HG03457 (cell line): Measurements from ENCODE around the gene DUSP3.
"Not testable (repeated sequence)": the region's sequence is repeated elsewhere in the genome, so short reads cannot be mapped to it uniquely, and the experiment has no call there.

Experiments used
- ATAC-seq: cut with Tn5 transposase; IDR thresholded peaks from one replicate; pipeline ENCODE4 v1.9.1; 2021; ENCODE audit warnings: moderate number of reproducible peaks; ENCODE audit not compliant: unreplicated experiment

Gene DUSP3

DNA sequence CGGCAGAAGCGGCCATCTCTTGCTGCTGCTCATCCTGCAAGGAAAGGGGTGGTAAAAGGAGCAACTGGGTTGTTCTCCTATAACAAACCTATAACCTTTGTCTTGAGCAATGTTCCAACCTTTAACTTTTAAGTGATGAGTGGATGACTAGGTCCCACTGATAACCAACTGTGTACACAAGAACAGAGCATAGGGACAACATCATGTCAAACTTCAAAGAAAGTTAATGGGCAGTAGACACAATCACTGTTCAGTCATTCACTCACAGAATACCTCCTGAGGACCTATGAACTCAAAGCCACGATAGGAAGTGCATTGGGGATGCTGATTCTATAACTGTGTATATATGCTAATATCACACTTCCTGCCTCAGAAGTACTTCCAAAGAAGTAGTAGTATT, 23.1 kb upstream of the DUSP3 start:
- ATAC-seq = no peak

DNA sequence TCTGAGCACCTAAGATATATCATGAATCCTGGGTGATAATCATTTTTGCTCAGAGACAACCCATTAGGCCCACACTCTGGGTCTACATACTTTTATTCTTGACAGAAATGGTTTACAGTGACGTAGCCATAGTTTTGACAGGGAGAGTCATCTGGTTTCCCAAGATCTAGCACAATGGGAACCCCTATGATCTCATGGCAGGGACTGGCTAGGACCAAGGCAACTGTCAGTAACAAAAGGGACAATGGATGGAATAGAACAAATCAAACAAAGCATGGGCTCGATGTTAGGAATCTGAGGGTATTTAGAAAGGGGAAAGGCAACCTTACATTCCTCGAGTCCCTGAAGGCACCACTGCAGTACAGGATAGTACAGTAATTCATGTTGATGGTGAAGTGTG, 22.0 kb upstream of the DUSP3 start:
- no peak for ATAC-seq

GRCh38 chr17:43799047-43799446, 20.3 kb upstream of the DUSP3 start:
- ATAC-seq = no peak

DNA sequence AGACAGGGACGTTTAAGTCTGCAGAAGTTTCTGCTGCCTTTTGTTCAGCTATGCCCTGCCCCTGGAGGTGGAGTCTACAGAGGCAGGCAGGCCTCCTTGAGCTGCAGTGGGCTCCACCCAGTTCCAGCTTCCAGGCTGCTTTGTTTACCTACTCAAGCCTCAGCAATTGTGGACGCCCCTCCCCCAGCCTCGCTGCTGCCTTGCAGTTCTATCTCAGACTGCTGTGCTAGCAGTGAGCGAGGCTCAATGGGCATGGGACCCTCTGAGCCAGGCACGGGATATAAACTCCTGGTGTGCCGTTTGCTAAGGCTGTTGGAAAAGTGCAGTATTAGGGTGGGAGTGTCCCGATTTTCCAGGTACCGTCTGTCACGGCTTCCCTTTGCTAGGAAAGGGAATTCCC, 19.2 kb upstream of the DUSP3 start:
- not testable (repeated sequence) for ATAC-seq

GRCh38 chr17:43792668-43793067, 13.9 kb upstream of the DUSP3 start:
- not testable (repeated sequence) for ATAC-seq

- no peak for ATAC-seq
Measured at GRCh38 chr17:43791589-43791988, 12.8 kb upstream of the DUSP3 start.

- ATAC-seq = no peak
Measured at GRCh38 chr17:43790311-43790940, 11.6 kb upstream of the DUSP3 start.

DNA sequence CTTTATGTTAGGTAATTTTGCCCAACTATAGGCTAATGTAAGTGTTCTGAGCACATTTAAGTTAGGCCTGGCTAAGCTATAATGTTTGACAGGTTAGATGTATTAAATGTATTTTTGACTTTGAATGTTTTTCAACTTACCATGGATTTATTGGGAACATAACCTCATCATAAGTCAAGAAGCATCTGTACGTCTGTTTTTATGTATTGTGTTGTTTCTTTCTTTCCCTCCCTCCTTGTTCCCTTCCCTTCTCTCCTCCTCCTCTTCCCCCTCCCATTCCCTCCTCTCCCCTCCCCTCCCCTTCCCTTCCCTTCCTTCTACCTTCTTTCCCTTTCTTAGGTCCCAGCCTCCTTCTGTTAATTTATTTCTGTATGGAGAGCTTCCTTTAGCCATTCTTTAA, 10.7 kb upstream of the DUSP3 start:
- ATAC-seq = no peak

DNA sequence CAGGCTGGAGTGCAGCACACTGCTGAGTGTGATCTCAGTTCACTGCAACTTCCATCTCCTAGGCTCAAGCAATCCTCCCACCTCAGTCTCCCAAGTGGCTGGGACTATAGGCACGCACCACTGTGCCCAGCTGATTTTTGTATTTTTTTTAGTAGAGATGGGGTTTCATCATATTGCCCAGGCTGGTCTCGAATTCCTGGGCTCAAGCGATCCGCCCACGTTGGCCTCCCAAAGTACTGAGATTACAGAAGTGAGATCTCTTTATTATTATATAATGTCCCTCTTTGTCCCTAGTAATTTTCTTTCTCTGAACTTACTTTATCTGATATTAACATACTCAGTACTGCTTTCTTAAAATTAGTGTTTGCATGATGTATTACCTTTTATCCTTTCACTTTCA, 9.8 kb upstream of the DUSP3 start:
- no peak for ATAC-seq

- ATAC-seq = no peak
Measured at GRCh38 chr17:43787728-43788127, 9.0 kb upstream of the DUSP3 start.

DNA sequence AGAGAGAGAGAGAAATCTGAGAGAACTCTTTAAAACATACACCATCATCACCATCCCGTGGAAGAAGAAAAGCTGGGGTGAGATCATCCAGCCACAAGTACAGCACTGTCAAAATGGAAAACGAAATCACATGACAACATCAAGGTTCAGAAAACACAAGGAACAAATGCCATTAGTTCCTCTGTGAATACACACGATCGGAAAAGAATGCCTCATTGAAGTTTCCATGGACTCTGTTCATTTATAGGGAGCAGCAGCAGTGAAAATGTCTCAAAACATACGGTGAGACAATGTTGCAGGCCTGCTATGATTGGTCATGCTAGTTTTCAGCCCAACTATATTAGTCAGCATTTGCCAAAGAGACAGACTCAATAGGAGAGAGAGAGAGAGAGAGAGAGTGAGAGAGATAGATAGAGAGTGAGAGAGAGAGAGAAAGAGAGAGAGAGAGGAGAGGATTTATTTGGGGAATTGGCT, 5.9 kb upstream of the DUSP3 start:
- ATAC-seq = no peak

DNA sequence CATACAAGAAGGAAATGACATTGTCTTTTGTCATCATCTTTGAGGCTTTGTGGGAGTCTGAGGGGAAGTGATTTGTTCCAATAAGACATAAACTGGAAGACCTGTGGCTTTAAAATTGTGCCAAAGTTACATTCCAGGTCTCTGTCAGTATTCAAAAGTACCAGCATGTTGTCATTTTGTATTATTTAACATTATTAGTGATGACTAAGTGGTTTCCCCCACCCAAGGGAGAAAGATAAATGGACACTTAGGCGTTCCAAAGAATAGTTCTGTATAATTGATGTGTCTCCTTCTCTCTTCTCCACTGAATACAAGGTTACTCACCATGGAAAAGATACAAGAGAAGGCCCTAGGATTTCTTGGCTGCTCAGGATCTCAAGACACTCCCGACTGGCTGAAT, 5.3 kb upstream of the DUSP3 start:
- ATAC-seq = no peak

DNA sequence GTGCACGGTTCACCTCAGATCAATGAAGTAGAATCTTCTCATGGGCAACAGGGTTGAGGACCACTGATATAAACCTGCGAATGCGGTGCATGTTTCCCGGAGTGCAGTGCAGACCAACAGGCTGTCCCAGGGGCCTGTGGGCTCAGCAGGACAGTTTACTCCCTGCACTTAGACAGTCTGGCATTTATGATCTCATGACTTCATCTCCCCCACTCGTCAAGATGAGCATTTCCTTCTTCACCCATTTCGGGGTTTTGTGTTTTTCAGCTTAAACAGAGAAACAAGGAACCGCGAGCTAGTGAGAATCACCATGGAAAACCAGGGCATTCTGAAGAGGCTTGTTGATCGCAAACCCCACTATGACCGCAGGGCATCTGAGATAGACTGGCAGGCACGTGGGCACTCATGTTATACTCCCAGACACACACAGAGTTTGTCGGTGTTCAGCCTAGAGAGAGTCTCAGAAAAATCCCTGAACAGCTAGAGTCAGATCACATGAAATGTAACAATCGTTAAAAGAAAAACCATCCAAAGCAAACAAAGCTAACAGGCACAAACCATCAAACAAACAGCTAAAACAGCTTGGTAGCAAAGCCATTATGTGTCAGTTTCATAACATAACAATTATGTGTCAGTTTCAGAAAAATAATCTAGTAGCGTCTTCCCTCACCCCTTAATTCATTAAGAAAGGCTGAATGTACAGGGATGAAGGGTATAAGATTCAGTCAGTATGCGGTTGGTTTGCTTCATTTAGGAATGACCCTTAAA, 4.3 kb upstream of the DUSP3 start:
- no peak for ATAC-seq

GRCh38 chr17:43780135-43780534, 1.4 kb upstream of the DUSP3 start, which contains the start of gene CFAP97D1:
CFAP97D1 (plus strand) TSS chr17:43780435; CDS start chr17:43780463, 28 bp downstream.
- no peak for ATAC-seq

GRCh38 chr17:43779145-43780125, 658 bp upstream of the DUSP3 start:
- ATAC-seq = no peak

- no peak for ATAC-seq
Measured at GRCh38 chr17:43774304-43775250, 4.2 kb downstream of the DUSP3 start.

- ATAC-seq = no peak
Measured at GRCh38 chr17:43772877-43773648, 5.7 kb downstream of the DUSP3 start.

- no peak for ATAC-seq
Measured at GRCh38 chr17:43771463-43771862, 7.3 kb downstream of the DUSP3 start.

DNA sequence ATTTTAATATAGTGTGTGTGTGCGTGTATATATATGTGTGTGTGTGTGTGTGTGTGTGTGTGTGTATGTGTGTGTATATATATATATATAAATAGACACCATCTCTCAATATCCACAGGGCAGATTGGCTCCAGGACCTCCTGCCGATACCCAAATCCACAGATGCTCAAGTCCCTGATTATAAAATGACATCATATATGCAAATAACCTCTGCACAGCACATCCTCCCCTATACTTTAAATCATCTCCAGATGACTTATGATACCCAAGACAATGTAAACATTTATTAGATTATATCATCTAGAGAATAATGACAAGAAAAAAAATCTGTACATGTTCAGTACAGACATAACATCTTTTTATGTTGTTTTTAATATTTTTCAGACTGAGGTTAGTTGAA, 7.8 kb downstream of the DUSP3 start:
- no peak for ATAC-seq
